ENCODE measurements around the gene ZNF687. TPM values are rescaled to one million over a fixed set of nuclear protein-coding genes. Genes with fewer than 3 reads are reported as not detected.

ZNF687 gene
- total RNA-seq, 3 donors from 2014 or later (not counting 1 experiment from before 2014, with no cell fraction given): 48.1 to 52.2 (median 48.6) TPM

- H3K27ac ChIP-seq (ENCODE audit: low read length): peak overlapping the region; percentile 77
- H3K36me3 ChIP-seq (ENCODE audit: control insufficient read depth, insufficient read depth, low read length): peaks cover 80% of the 10 kb centered on the region
- H3K4me1 ChIP-seq (ENCODE audit: control insufficient read depth, insufficient read depth, low read length): peaks cover 53% of the 10 kb centered on the region
- no peak for TF ChIP-seq CTCF (IDR thresholded peaks at IDR 0.05)
- no peaks in the 10 kb centered on the region for H3K27me3 Mint-ChIP-seq (ENCODE audit: low read depth in 2 of 2)
- no peak overlapping the region for H3K4me3 ChIP-seq (ENCODE audit: low read length)
- intact Hi-C loops (cut with micrococcal nuclease): no loop called here
- no peaks in the 10 kb centered on the region for H3K36me3 Mint-ChIP-seq
- H3K27me3 ChIP-seq (ENCODE audit: control insufficient read depth, insufficient read depth, low read length): no peaks in the 10 kb centered on the region
- ATAC-seq: peak in 2 of 3 donors; percentile 1 to 5
- H3K4me3 Mint-ChIP-seq: peak overlapping the region; percentile 59
- H3K9me3 Mint-ChIP-seq: no peaks in the 10 kb centered on the region
- WGBS (ENCODE audit: insufficient coverage): 86% methylated on average over 4 of the region's 6 CpGs
- peaks cover 36 to 57% of the 10 kb centered on the region in 2 donors for H3K4me1 Mint-ChIP-seq
- no peaks in the 10 kb centered on the region for H3K9me3 ChIP-seq (ENCODE audit: control insufficient read depth, insufficient read depth, low read length)
- H3K27ac Mint-ChIP-seq: peak overlapping the region; percentile 91 to 96
- DNase-seq: no peak
These were observed 11.0 kb downstream of the ZNF687 start for GRCh38 chr1:151293093-151293492.

DNA sequence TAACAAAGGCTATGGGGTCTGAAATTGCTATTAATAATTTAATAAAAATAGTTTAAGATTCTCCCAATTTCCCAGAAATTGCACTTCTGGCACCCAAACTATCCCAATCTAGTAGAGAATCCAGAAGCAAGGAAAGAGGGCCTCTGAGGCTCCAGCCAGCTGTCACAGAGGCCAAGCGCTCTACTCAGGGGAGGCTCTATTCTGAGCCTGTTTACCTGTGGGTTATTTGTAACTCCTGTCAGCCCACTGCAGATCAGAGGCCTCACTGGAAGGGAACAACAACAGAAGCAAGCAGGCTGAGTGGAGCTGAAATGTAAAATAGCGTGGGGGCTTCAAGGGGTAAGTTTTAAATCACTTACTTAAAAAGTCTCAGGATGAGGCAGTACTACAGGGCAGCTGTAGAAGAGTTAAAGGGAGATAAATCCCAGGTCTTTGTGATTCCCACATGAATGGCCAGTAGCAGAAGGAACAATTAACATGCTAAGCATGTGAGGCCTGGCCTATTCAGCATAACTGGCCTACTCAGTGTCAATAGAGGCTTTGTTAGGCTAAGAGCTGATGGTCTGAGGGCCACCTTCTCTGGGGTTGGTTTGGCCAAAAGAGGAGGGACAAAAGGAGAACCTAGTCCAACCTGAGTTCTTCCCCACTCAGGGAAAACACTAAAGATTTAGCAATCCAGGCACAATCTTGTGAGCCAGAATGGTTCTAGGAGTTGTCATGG lies 12.8 kb downstream of the ZNF687 start:
- peak overlapping the region; percentile 91 to 96 for H3K27ac Mint-ChIP-seq
- peaks cover 12% of the 10 kb centered on the region for H3K36me3 Mint-ChIP-seq

GRCh38 chr1:151309811-151310323 lies 27.8 kb downstream of the ZNF687 start:
- H3K36me3 ChIP-seq (ENCODE audit: control insufficient read depth, insufficient read depth, low read length): peaks cover 87% of the 10 kb centered on the region
- intact Hi-C loops (cut with micrococcal nuclease): loop anchor here (10.0 kb wide), 1 partner anchor 425 kb away; no protein-coding TSS in a partner anchor
- H3K27ac Mint-ChIP-seq: peak overlapping the region in 1 of 2 donors; percentile 58
- H3K27ac ChIP-seq (ENCODE audit: low read length): no peak overlapping the region
- DNase-seq: no peak
- H3K27me3 Mint-ChIP-seq (ENCODE audit: low read depth in 2 of 2): no peaks in the 10 kb centered on the region
- H3K4me3 ChIP-seq (ENCODE audit: low read length): no peak overlapping the region
- no peaks in the 10 kb centered on the region for H3K9me3 ChIP-seq (ENCODE audit: control insufficient read depth, insufficient read depth, low read length)
- TF ChIP-seq CTCF (IDR thresholded peaks at IDR 0.05): no peak
- no peaks in the 10 kb centered on the region for H3K9me3 Mint-ChIP-seq
- H3K4me3 Mint-ChIP-seq: no peak overlapping the region
- WGBS (ENCODE audit: insufficient coverage): 97% methylated on average over 7 of the region's 7 CpGs
- no peaks in the 10 kb centered on the region for H3K4me1 ChIP-seq (ENCODE audit: control insufficient read depth, insufficient read depth, low read length)
- H3K4me1 Mint-ChIP-seq: peaks cover 31 to 36% of the 10 kb centered on the region in 2 donors
- ATAC-seq: no peak
- H3K27me3 ChIP-seq (ENCODE audit: control insufficient read depth, insufficient read depth, low read length): no peaks in the 10 kb centered on the region
- peaks cover 24% of the 10 kb centered on the region for H3K36me3 Mint-ChIP-seq

More for the DNA sequence above, 12.8 kb downstream of the ZNF687 start:
- Histone ChIP-seq H3K9me3 (ENCODE audit: control insufficient read depth, insufficient read depth, low read length) (no peaks in the 10 kb centered on the region), H3K27me3 (ENCODE audit: control insufficient read depth, insufficient read depth, low read length) (no peaks in the 10 kb centered on the region), H3K36me3 (ENCODE audit: control insufficient read depth, insufficient read depth, low read length) (peaks cover 79% of the 10 kb centered on the region), H3K27ac (ENCODE audit: low read length) (no peak overlapping the region), H3K4me1 (ENCODE audit: control insufficient read depth, insufficient read depth, low read length) (peaks cover 35% of the 10 kb centered on the region), H3K4me3 (ENCODE audit: low read length) (no peak overlapping the region)
- H3K4me3 Mint-ChIP-seq: no peak overlapping the region
- ATAC-seq (no peak), DNase-seq (no peak)
- intact Hi-C loops (cut with micrococcal nuclease): no loop called here
- TF ChIP-seq CTCF (IDR thresholded peaks at IDR 0.05): no peak
- WGBS (ENCODE audit: insufficient coverage): 100% methylated on average over 2 of the region's 2 CpGs
- peaks cover 22 to 39% of the 10 kb centered on the region in 2 donors for H3K4me1 Mint-ChIP-seq
- no peaks in the 10 kb centered on the region for H3K9me3 Mint-ChIP-seq
- H3K27me3 Mint-ChIP-seq (ENCODE audit: low read depth in 2 of 2): no peaks in the 10 kb centered on the region

Data from natural killer cell (primary cell).